Endothelial cell of umbilical vein (primary cell): ENCODE measurements around the gene FAM78A.

Source experiments
- CTCF ChIP-seq, 2 donors: IDR thresholded peaks; 1 replicate in 1 of 2; 2 replicates in 1 of 2; pipeline ENCODE4 v1.5.1; 2011; ENCODE audit warnings: low read length in 2 of 2, mild to moderate bottlenecking in 2 of 2, moderate library complexity in 2 of 2, control low read depth in 1 of 2, inconsistent platforms in 1 of 2, low read depth in 1 of 2; ENCODE audit not compliant: insufficient read depth in 1 of 2; ENCODE audit errors: extremely low read depth in 1 of 2
- POLR2A ChIP-seq: IDR thresholded peaks from 2 replicates; pipeline ENCODE4 v1.6.1; 2012; ENCODE audit warnings: low read depth, mild to moderate bottlenecking, control low read depth, low read length

- TF ChIP-seq POLR2A (no peak), CTCF (IDR thresholded peaks at IDR 0.05; ENCODE audit: extremely low read depth in 1 of 2, insufficient read depth in 1 of 2, low read depth in 1 of 2, low read length in 2 of 2) (no peak)
Observed at GRCh38 chr9:131281119-131281965, 5.0 kb upstream of the FAM78A start.
